Adipocyte (in vitro differentiated cells): Measurements from ENCODE around the gene SLC44A5.

Source experiments
- DNase-seq: peaks from one replicate; pipeline ENCODE4 v3.0.0-alpha.2; 2015; ENCODE audit warnings: low read depth
- H3K27me3 ChIP-seq: replicated peaks from 2 replicates; pipeline ENCODE4 v1.7.0; 2013; ENCODE audit warnings: mild to moderate bottlenecking, low read length, moderate library complexity; ENCODE audit not compliant: control insufficient read depth, insufficient read depth
- H3K36me3 ChIP-seq: 2 replicates; pipeline ENCODE4 v1.7.0; 2013; ENCODE audit warnings: low read length, mild to moderate bottlenecking, moderate library complexity; ENCODE audit not compliant: control insufficient read depth, insufficient read depth, severe bottlenecking
- H3K4me1 ChIP-seq: 2 replicates; pipeline ENCODE4 v1.7.0; 2013; ENCODE audit warnings: mild to moderate bottlenecking, low read length, moderate library complexity; ENCODE audit not compliant: control insufficient read depth, insufficient read depth
- H3K4me3 ChIP-seq: 2 replicates; pipeline ENCODE4 v1.7.0; 2013; ENCODE audit warnings: mild to moderate bottlenecking, low read length, moderate library complexity
- H3K9ac ChIP-seq: 2 replicates; pipeline ENCODE4 v1.7.0; 2013; ENCODE audit warnings: mild to moderate bottlenecking, low read length, moderate library complexity
- H3K9me3 ChIP-seq: 2 replicates; pipeline ENCODE4 v1.7.0; 2013; ENCODE audit warnings: mild to moderate bottlenecking, low read length, moderate library complexity; ENCODE audit not compliant: control insufficient read depth

Gene SLC44A5

DNA sequence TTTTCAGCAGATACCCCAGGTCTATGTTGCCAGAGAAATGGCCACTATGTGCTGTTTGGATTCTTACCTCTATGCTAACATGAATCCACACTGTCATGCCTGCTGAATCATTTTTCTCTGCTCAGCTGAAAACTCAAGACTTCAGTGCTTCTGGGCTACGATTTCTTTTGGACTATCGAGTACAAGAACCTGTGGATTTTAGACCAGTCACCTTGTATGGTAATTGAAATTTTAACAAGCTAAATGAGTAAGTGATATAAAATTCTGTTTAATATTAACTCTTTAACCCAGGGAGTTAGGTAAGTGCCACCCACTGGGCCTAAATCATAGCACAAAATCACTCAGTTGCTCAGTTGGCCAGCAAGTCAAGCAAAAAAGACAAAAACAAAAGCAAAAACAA lies 440.9 kb downstream of the SLC44A5 start:
- H3K27me3 ChIP-seq = no peaks in the 10 kb centered on the region
- H3K9me3 ChIP-seq = no peaks in the 10 kb centered on the region
- no peak for DNase-seq
- H3K4me1 ChIP-seq = peaks cover 50% of the 10 kb centered on the region
- H3K9ac ChIP-seq = no peak overlapping the region
- H3K4me3 ChIP-seq = no peak overlapping the region
- no peaks in the 10 kb centered on the region for H3K36me3 ChIP-seq

DNA sequence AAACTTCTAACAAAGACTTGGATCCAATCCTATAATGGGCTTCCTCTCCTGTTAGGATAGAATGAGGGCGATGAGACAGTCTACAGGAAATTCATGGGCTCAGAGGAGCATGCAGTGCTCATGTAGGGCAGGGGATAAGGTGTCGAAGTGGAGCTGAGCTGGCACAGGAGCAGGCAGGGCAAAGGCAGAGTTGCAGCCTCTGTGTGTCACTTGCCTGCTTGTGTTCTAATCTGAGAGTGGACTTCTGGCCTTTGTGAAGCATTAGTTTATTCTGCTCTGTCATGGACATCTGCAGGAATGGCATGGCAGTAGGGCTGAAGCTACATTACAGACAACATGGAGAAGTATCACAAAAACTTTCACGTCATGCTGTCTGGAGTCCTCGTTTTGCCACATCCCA lies 444.1 kb downstream of the SLC44A5 start:
- peaks cover 28% of the 10 kb centered on the region for H3K4me1 ChIP-seq
- no peaks in the 10 kb centered on the region for H3K9me3 ChIP-seq
- no peak overlapping the region for H3K9ac ChIP-seq
- no peaks in the 10 kb centered on the region for H3K36me3 ChIP-seq
- no peak overlapping the region for H3K4me3 ChIP-seq
- no peak for DNase-seq
- no peaks in the 10 kb centered on the region for H3K27me3 ChIP-seq

DNA sequence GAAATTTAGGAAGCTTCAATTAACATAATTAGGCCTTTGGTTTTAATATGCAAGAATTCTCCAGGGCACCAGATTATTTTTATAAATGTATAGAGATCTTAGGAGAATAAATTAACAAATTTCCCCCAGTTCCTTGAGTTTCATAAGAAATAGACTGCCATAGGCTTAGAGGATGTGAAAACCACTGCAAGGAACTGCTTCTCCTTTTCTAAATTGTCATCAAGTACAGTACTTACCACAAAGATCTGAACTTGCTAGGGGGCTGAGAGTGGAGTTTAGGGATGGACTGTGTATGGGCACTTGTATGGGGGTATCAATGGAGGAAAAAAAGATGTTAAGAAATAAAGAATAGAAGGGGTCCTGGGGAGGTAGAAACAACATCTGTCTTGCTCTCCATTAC lies 445.6 kb downstream of the SLC44A5 start:
- Histone ChIP-seq H3K9me3 (no peaks in the 10 kb centered on the region), H3K27me3 (no peaks in the 10 kb centered on the region), H3K36me3 (no peaks in the 10 kb centered on the region), H3K4me1 (peaks cover 22% of the 10 kb centered on the region), H3K9ac (no peak overlapping the region), H3K4me3 (no peak overlapping the region)
- no peak for DNase-seq

DNA sequence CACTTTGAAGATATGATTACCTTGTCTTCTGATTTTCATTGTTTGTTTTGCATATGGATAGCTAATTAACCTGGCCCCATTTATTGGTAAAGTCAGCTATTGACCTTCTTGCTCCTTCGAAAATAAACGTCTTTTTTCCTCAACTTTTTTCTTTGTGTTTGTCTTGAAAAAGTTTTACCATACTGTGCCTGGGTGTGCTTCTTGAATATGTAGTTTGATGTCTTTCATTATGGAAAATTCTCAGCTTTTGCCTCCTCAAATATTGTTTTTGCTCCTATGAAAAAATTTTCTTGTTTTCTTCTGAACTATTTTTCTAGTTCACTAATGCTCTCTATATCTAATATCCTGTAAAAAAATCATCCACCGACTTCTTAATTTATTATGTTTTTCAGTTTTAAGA lies 451.8 kb downstream of the SLC44A5 start:
- DNase-seq = no peak
- no peak overlapping the region for H3K9ac ChIP-seq
- H3K4me1 ChIP-seq = no peaks in the 10 kb centered on the region
- H3K4me3 ChIP-seq = no peak overlapping the region
- H3K36me3 ChIP-seq = no peaks in the 10 kb centered on the region
- no peaks in the 10 kb centered on the region for H3K27me3 ChIP-seq
- H3K9me3 ChIP-seq = peaks cover 10% of the 10 kb centered on the region
